NK-92 (cell line): ENCODE results near the gene PSMG4.

Experiments
- DNase-seq: peaks from one replicate; lab custom pipeline; 2025; ENCODE audit not compliant: unreplicated experiment; lab: John Stamatoyannopoulos, UW

The PSMG4 gene

GRCh38 chr6:3288711-3289663 lies 30.2 kb downstream of the PSMG4 start:
- no peak for DNase-seq

GRCh38 chr6:3289664-3290055 lies 30.9 kb downstream of the PSMG4 start:
- no peak for DNase-seq

- DNase-seq: no peak
These were observed 31.6 kb downstream of the PSMG4 start for GRCh38 chr6:3290149-3290930.

GRCh38 chr6:3290931-3291211 lies 32.1 kb downstream of the PSMG4 start:
- DNase-seq: no peak

GRCh38 chr6:3291346-3291745 lies 32.6 kb downstream of the PSMG4 start:
- DNase-seq: no peak

GRCh38 chr6:3291987-3292386 lies 33.2 kb downstream of the PSMG4 start:
- DNase-seq: no peak

- no peak for DNase-seq
These were observed 33.9 kb downstream of the PSMG4 start for GRCh38 chr6:3292431-3293197.

GRCh38 chr6:3293271-3294155 lies 34.8 kb downstream of the PSMG4 start:
- no peak for DNase-seq

- no peak for DNase-seq
These were observed 35.6 kb downstream of the PSMG4 start for GRCh38 chr6:3294396-3294795.

- DNase-seq: no peak
These were observed 36.4 kb downstream of the PSMG4 start for GRCh38 chr6:3294921-3295871.

- no peak for DNase-seq
These were observed 37.3 kb downstream of the PSMG4 start for GRCh38 chr6:3296078-3296477.

GRCh38 chr6:3296537-3296936 lies 37.8 kb downstream of the PSMG4 start:
- no peak for DNase-seq

GRCh38 chr6:3297006-3297405 lies 38.3 kb downstream of the PSMG4 start:
- no peak for DNase-seq

GRCh38 chr6:3297909-3298308 lies 39.2 kb downstream of the PSMG4 start:
- no peak for DNase-seq

GRCh38 chr6:3299221-3299620 lies 40.5 kb downstream of the PSMG4 start:
- DNase-seq: no peak

- DNase-seq: no peak
These were observed 42.8 kb downstream of the PSMG4 start for GRCh38 chr6:3301506-3301905.

- DNase-seq: no peak
These were observed 45.2 kb downstream of the PSMG4 start for GRCh38 chr6:3303795-3304411.

- DNase-seq: no peak
These were observed 45.9 kb downstream of the PSMG4 start for GRCh38 chr6:3304500-3305215.
